GM12801 (cell line): ENCODE measurements around the gene OR13C9.
"Not testable (repeated sequence)": the region's sequence is repeated elsewhere in the genome, so short reads cannot be mapped to it uniquely, and the experiment has no call there.

Source experiments
- CTCF ChIP-seq: IDR thresholded peaks from one replicate; pipeline ENCODE4 v1.5.1; 2011; ENCODE audit warnings: control low read depth; ENCODE audit not compliant: insufficient read length; ENCODE audit errors: extremely low read depth

Gene OR13C9

GRCh38 chr9:104606152-104606551, 11.9 kb downstream of the OR13C9 start:
- no peak for TF ChIP-seq CTCF

- not testable (repeated sequence) for TF ChIP-seq CTCF
Measured at GRCh38 chr9:104605527-104605926, 12.5 kb downstream of the OR13C9 start, which contains the start of gene OR13C2. OR13C2 (minus strand) TSS chr9:104605627; CDS start chr9:104605627, 0 bp downstream.

- no peak for TF ChIP-seq CTCF
Measured at GRCh38 chr9:104604801-104605200, 13.2 kb downstream of the OR13C9 start.

GRCh38 chr9:104599313-104599712, 18.7 kb downstream of the OR13C9 start, which contains the start of gene OR13C5:
OR13C5 (minus strand) TSS chr9:104599413; CDS start chr9:104599413, 0 bp downstream.
- not testable (repeated sequence) for TF ChIP-seq CTCF

GRCh38 chr9:104589626-104590025, 28.4 kb downstream of the OR13C9 start:
- TF ChIP-seq CTCF = no peak

- no peak for TF ChIP-seq CTCF
Measured at GRCh38 chr9:104586496-104587180, 31.4 kb downstream of the OR13C9 start.

GRCh38 chr9:104580562-104580961, 37.4 kb downstream of the OR13C9 start:
- TF ChIP-seq CTCF = no peak

- TF ChIP-seq CTCF = no peak
Measured at GRCh38 chr9:104577263-104577662, 40.7 kb downstream of the OR13C9 start.
